Tibial nerve (tissue), 4 donors: ENCODE results near the gene NEDD4L. TPM values are rescaled to one million over a fixed set of nuclear protein-coding genes. Genes with fewer than 3 reads are reported as not detected.

Experiments used
- DNase-seq, 2 donors: peaks; one replicate each; pipeline ENCODE4 v3.0.0-alpha.2; 2019; ENCODE audit warnings: low spot score in 2 of 2
- H3K27ac ChIP-seq, 4 donors: fragments of 200-600 bp; sonication (generic) in 3 of 4; one replicate each; pipeline ENCODE4 v1.5.1; 2017 to 2019; ENCODE audit warnings: mild to moderate bottlenecking in 1 of 4
- H3K27me3 ChIP-seq, 2 donors: fragments of 200-600 bp; sonication (generic) in 1 of 2; one replicate each; pipeline versions ENCODE4 v1.5.1 to v1.6.0; 2017 to 2019
- H3K36me3 ChIP-seq, 3 donors: fragments of 200-600 bp; sonication (generic); one replicate each; pipeline ENCODE4 v1.5.1; 2018 to 2019
- H3K4me1 ChIP-seq, 4 donors: fragments of 200-600 bp; sonication (generic) in 3 of 4; one replicate each; pipeline ENCODE4 v1.5.1; 2017 to 2019
- H3K4me3 ChIP-seq, 4 donors: fragments of 200-600 bp; sonication (generic) in 3 of 4; one replicate each; pipeline ENCODE4 v1.5.1; 2017 to 2019; ENCODE audit warnings: mild to moderate bottlenecking in 1 of 4, moderate library complexity in 1 of 4
- H3K9me3 ChIP-seq, 4 donors: fragments of 200-600 bp; sonication (generic) in 3 of 4; one replicate each; pipeline ENCODE4 v1.5.1; 2017 to 2019
- EP300 ChIP-seq, 2 donors: sonication (generic); formaldehyde crosslinking; IDR thresholded peaks; one replicate each; pipeline ENCODE4 v1.6.1; 2017; ENCODE audit warnings: antibody characterized with exemption in 2 of 2, mild to moderate bottlenecking in 1 of 2
- POLR2A ChIP-seq, 2 donors: fragments of 450-650 bp; IDR thresholded peaks; one replicate each; pipeline ENCODE4 v1.6.1; 2017; ENCODE audit warnings: antibody characterized with exemption in 2 of 2, mild to moderate bottlenecking in 2 of 2, moderate library complexity in 2 of 2
- WGBS, 2 donors: methylation state at CpG; one replicate each; pipeline ENCODE4 v1.1.5; 2018; 5-methylcytosine and 5-hydroxymethylcytosine counted together
- total RNA-seq, 4 donors: library from RNA; depleted of rRNA; stranded (reverse); fragments of >200 nt; gene quantifications; one replicate each; pipeline ENCODE4 v1.1.0, GENCODE V29; 2016
- TF ChIP-seq, protein P1 (sequence below), 5 experiments: fragments of 200-600 bp in 3 of 5; fragments of 450-650 bp in 2 of 5; sonication (generic) in 3 of 5; IDR thresholded peaks; one replicate each; pipeline ENCODE4 v1.5.1; 2016 to 2019; ENCODE audit warnings: antibody characterized with exemption in 5 of 5, mild to moderate bottlenecking in 3 of 5, moderate library complexity in 2 of 5

Gene NEDD4L
- total RNA-seq, 4 donors from 2014 or later: 15.3 to 59.9 (median 26.8) TPM

DNA sequence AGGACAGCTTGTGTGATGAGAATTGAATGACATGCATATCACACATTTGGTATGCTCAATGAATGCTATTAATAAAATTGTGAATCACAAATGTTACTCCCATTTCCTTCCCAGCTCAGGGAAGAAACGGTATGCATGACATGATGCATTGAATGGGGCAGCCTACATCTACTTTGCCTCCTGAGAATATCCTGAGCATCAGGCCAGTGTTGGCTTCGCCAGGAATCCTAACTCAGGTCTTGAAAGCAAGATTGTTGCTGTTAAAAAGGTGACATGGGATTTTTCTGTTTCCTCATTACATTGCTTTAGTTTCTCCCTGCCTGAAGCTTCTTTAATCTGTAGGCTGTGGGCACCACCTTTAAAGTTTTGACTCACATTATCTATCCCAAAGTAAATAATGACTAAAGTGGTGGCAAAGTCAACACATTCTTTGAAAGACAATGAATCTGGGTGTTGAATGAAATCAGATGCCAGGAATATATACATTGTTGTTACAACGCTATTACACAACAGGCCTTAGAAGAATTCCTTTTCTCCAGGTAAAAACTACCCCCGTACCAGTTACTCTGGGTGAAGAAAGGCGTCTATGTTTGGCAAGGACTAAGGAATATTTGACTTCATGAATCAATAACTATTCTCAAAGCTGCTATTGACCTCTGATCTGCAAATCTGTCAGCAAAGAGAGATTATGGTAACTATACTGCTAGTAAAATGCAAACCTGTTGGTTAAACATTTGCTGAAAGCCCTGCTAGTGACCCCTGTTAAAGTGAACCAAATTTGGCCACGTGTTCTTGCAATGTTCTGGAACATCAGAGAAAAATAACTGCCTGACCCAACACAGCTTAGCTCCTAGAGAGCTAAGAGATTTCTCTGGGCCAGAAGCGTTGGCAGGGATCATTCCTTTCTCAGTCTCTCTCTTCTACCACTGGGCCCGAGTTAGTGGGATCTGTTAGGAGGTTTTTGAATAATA lies 30.5 kb upstream of the NEDD4L start:
- no peak for DNase-seq
- 51 to 60% methylated on average over 8 of the region's 8 CpGs for WGBS, 2 donors
- Histone ChIP-seq H3K9me3 (peaks cover 0 to 15% (median 0%) of the 10 kb centered on the region in 4 donors), H3K4me1 (no peaks in the 10 kb centered on the region), H3K27me3 (no peaks in the 10 kb centered on the region), H3K36me3 (no peaks in the 10 kb centered on the region), H3K27ac (no peak overlapping the region), H3K4me3 (no peak overlapping the region)
- TF ChIP-seq POLR2A (IDR thresholded peaks at IDR 0.05) (no peak), EP300 (IDR thresholded peaks at IDR 0.05) (no peak)
- TF ChIP-seq, protein P1, sequence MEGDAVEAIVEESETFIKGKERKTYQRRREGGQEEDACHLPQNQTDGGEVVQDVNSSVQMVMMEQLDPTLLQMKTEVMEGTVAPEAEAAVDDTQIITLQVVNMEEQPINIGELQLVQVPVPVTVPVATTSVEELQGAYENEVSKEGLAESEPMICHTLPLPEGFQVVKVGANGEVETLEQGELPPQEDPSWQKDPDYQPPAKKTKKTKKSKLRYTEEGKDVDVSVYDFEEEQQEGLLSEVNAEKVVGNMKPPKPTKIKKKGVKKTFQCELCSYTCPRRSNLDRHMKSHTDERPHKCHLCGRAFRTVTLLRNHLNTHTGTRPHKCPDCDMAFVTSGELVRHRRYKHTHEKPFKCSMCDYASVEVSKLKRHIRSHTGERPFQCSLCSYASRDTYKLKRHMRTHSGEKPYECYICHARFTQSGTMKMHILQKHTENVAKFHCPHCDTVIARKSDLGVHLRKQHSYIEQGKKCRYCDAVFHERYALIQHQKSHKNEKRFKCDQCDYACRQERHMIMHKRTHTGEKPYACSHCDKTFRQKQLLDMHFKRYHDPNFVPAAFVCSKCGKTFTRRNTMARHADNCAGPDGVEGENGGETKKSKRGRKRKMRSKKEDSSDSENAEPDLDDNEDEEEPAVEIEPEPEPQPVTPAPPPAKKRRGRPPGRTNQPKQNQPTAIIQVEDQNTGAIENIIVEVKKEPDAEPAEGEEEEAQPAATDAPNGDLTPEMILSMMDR (IDR thresholded peaks at IDR 0.05): no peak

DNA sequence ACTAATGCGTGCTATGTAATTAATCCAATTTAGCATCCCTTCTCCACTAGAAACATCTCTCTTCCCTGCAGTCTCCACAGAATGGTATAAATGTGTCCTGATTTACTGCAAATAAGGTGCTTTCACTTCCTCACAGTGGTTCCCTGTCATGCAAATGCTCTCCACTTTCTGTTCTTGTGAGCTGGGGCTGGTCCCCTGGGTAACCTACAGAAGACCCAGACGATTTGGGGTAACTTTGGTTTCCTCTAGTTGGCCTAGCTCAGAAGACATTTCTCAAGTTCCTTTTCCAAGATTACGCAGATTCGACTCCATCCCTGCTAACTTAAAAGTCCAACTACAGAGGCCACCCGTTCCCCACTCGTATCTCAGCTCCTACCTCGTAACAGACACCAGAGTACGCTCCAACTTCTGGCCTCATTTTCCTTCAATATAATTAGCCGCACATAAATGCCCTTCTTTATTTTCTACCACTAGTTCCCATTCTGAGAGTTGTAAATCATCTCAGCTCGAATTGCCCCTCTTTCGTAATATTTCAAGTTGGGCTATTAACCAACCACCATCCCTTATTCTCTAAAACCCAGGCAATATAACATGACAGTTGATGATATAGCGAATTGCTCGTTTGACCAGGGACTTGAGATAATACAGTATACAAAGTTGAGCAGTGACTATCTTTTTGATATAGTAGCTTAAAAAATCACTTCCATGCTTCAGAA lies 28.8 kb upstream of the NEDD4L start:
- Histone ChIP-seq H3K4me1 (no peaks in the 10 kb centered on the region), H3K9me3 (peaks cover 0 to 15% (median 0%) of the 10 kb centered on the region in 4 donors), H3K27ac (no peak overlapping the region), H3K27me3 (no peaks in the 10 kb centered on the region), H3K36me3 (no peaks in the 10 kb centered on the region), H3K4me3 (no peak overlapping the region)
- TF ChIP-seq, protein P1 (IDR thresholded peaks at IDR 0.05): no peak
- no peak for TF ChIP-seq POLR2A (IDR thresholded peaks at IDR 0.05)
- no peak for TF ChIP-seq EP300 (IDR thresholded peaks at IDR 0.05)
- no peak for DNase-seq
- 80 to 83% methylated on average over 13 of the region's 13 CpGs for WGBS, 2 donors

DNA sequence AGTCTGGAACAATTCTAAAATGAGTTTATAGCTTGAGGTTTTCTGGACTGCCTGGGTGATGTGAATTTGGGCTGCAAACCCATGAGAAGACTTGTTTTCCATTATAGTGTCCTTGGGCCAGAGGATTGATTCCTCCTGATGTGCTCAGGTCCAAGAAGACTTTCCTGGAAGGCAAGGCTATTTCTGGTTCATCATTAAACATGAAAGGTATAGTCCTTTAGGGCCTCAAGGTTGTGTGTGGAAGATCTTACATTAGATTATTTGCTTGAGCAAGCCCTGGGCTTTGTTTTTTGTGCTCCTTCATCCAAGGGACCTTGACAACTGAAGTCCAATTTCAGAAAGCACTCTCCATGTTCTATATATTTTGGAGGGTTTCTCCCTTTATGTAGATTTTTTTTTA lies 26.8 kb upstream of the NEDD4L start:
- no peaks in the 10 kb centered on the region for H3K27me3 ChIP-seq
- TF ChIP-seq POLR2A (IDR thresholded peaks at IDR 0.05) (no peak), EP300 (IDR thresholded peaks at IDR 0.05) (no peak)
- TF ChIP-seq, protein P1 (IDR thresholded peaks at IDR 0.05): no peak
- H3K27ac ChIP-seq: no peak overlapping the region
- no peaks in the 10 kb centered on the region for H3K4me1 ChIP-seq
- no peaks in the 10 kb centered on the region for H3K36me3 ChIP-seq
- peaks cover 0 to 15% (median 0%) of the 10 kb centered on the region in 4 donors for H3K9me3 ChIP-seq
- no peak for DNase-seq
- H3K4me3 ChIP-seq: no peak overlapping the region

DNA sequence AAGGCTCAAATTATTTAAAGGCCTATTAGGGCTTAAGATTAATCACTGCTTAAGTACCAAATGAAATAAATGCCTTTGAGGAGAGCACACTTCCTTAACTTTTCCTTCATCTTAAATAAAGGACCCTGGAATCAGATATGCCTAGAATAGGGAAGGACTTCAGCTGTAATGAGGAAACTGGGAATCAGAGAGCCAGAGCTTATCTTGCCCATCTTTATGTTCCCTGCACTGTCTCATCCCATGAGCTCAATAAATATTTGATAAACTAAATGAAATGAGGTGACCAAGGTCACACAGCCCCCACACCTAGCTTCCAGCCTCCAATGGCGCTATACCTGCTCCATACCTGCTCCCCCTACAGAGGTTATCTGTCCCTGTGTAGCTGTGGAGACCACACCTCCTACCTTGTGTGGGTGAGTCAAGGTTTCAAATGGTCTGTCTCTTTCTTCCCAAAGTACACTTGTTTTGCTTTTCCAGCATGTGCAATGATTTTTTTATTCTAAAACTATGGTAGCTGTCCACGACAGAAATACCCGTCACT lies 23.4 kb upstream of the NEDD4L start:
- Histone ChIP-seq H3K27ac (no peak overlapping the region), H3K27me3 (no peaks in the 10 kb centered on the region)
- 94 to 99% methylated on average over 3 of the region's 3 CpGs for WGBS, 2 donors

More for the DNA sequence above, 23.4 kb upstream of the NEDD4L start:
- Histone ChIP-seq H3K4me3 (no peak overlapping the region), H3K4me1 (peaks cover 0 to 7% (median 0%) of the 10 kb centered on the region in 4 donors), H3K36me3 (no peaks in the 10 kb centered on the region), H3K9me3 (peaks cover 0 to 12% (median 0%) of the 10 kb centered on the region in 4 donors)
- TF ChIP-seq POLR2A (IDR thresholded peaks at IDR 0.05): no peak
- TF ChIP-seq, protein P1 (IDR thresholded peaks at IDR 0.05): no peak
- DNase-seq: no peak
